ENCODE data around the gene MCM3AP. TPM values are rescaled to one million over a fixed set of nuclear protein-coding genes. Genes with fewer than 3 reads are reported as not detected.

The MCM3AP gene
- total RNA-seq, 1 experiment from 2014 or later, result 140 TPM

DNA sequence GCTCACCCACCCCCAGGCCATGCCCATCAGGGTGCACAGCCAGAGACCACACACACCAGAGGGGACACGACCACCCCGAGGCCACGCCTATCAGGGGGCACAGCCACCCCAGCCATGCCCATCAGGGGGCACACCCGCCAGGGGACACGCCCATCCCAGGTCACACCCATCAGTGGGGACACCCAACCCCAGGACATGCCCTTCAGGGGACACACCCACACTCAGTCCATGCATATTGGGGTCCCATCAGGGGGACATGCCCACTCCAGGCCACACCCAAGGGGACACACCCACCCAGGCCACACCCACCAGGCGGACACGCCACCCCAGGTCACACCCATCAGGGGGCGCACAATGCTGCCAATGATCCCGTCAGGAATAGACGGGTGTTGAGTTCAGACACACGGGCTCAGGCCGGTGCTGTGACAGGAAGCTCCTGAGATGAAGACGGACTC lies 20.7 kb downstream of the MCM3AP start:
- H3K4me1 ChIP-seq (ENCODE audit: insufficient read depth, low read length), result peaks cover 7% of the 10 kb centered on the region
- no peaks in the 10 kb centered on the region for H3K79me2 ChIP-seq (ENCODE audit: low read length)
- H3K36me3 ChIP-seq (ENCODE audit: low read depth, low read length), result peaks cover 58% of the 10 kb centered on the region
- H4K20me1 ChIP-seq (ENCODE audit: low read length), result peaks cover 12% of the 10 kb centered on the region
- H3K27me3 ChIP-seq (ENCODE audit: low read length), result no peaks in the 10 kb centered on the region
- DNase-seq, result no peak
- H3K9me2 ChIP-seq (replicated peaks; ENCODE audit: low read length), result no peaks in the 10 kb centered on the region
- BruUV-seq (replicated peaks), result no TSS peak
- no peak for ATAC-seq
- no peak overlapping the region for H3K27ac ChIP-seq (ENCODE audit: low read length)
- peaks cover under 1% of the 10 kb centered on the region for H3F3A ChIP-seq (ENCODE audit: low read length, unreplicated experiment)
- no peaks in the 10 kb centered on the region for H3K9me3 ChIP-seq (ENCODE audit: low read length)
- ChIA-PET CTCF (interaction anchor here (0.6 kb wide), 1 partner anchor 60 kb away, joined by 5 read pairs; no protein-coding TSS in a partner anchor), POLR2A (ENCODE audit: unreplicated experiment) (no interaction called here)
- no peak overlapping the region for H3K4me3 ChIP-seq (ENCODE audit: low read length)
- no peak overlapping the region for H3K4me2 ChIP-seq (ENCODE audit: low read length)
- intact Hi-C loops (cut with micrococcal nuclease), result loop anchor here (10.0 kb wide), 1 partner anchor 60 kb away; the partner anchor contains the start of genes C21orf58 and PCNT
- TF ChIP-seq CTCF (conservative IDR thresholded peaks at IDR 0.05; ENCODE audit: low read depth, low read length) (no peak), EZH2phosphoT487 (IDR thresholded peaks at IDR 0.05; ENCODE audit: borderline replicate concordance, low read length) (no peak), EZH2 (IDR thresholded peaks at IDR 0.05; ENCODE audit: low read length, unreplicated experiment) (no peak)
- no peak overlapping the region for H2AFZ ChIP-seq (ENCODE audit: low read length)
- H3K9ac ChIP-seq (ENCODE audit: low read length), result no peak overlapping the region

DNA sequence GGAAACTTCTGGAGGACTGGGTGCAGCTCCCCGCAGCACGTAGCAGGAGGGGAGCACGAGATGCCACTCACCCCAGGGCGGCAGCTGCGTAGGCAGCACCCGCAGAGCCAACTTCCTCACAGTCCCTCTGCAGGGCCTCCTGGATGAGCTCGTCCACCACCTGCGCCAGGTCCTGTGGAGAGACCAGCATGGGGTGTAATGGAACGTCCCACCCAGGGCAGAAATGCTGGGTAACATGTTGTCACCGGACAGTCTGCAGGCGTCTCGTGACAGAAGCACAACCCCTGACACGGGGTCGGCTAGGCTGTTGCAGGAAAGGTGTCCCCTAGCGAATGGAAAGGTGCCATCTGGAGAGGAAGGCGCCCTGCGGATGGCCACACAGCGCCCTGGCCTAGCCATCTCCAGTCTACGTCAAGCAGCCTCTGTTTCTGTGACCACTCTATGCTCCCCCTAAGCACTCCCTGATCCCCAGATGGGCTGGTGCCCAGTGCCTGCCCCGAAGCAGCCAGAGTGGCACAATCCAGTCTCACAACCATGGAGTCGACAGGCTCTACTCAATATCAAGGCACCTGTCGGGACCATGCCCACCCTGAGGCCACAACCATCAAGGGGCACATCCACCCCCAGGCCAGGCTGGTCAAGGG lies 21.2 kb downstream of the MCM3AP start:
- intact Hi-C loops (cut with micrococcal nuclease), result loop anchor here (10.0 kb wide), 1 partner anchor 61 kb away; the partner anchor contains the start of genes C21orf58 and PCNT
- no peaks in the 10 kb centered on the region for H3F3A ChIP-seq (ENCODE audit: low read length, unreplicated experiment)
- no peak overlapping the region for H2AFZ ChIP-seq (ENCODE audit: low read length)
- ATAC-seq (no peak), DNase-seq (no peak)
- ChIA-PET POLR2A (ENCODE audit: unreplicated experiment) (no interaction called here), CTCF (interaction anchor here (0.6 kb wide), 1 partner anchor 61 kb away, joined by 5 read pairs; no protein-coding TSS in a partner anchor)
- no peaks in the 10 kb centered on the region for H3K9me3 ChIP-seq (ENCODE audit: low read length)
- H3K27ac ChIP-seq (ENCODE audit: low read length), result no peak overlapping the region
- H3K79me2 ChIP-seq (ENCODE audit: low read length), result no peaks in the 10 kb centered on the region
- no peaks in the 10 kb centered on the region for H3K27me3 ChIP-seq (ENCODE audit: low read length)
- TF ChIP-seq EZH2 (IDR thresholded peaks at IDR 0.05; ENCODE audit: low read length, unreplicated experiment) (no peak), CTCF (conservative IDR thresholded peaks at IDR 0.05; ENCODE audit: low read depth, low read length) (no peak), EZH2phosphoT487 (IDR thresholded peaks at IDR 0.05; ENCODE audit: borderline replicate concordance, low read length) (no peak)
- H3K9me2 ChIP-seq (replicated peaks; ENCODE audit: low read length), result no peaks in the 10 kb centered on the region
- BruUV-seq (replicated peaks), result no TSS peak
- H4K20me1 ChIP-seq (ENCODE audit: low read length), result peaks cover 11% of the 10 kb centered on the region; the same call in 1 of the 2 replicates
- no peak overlapping the region for H3K4me2 ChIP-seq (ENCODE audit: low read length)
- H3K4me3 ChIP-seq (ENCODE audit: low read length), result no peak overlapping the region
- H3K4me1 ChIP-seq (ENCODE audit: insufficient read depth, low read length), result peaks cover 3% of the 10 kb centered on the region
- H3K36me3 ChIP-seq (ENCODE audit: low read depth, low read length), result peaks cover 57% of the 10 kb centered on the region
- H3K9ac ChIP-seq (ENCODE audit: low read length), result no peak overlapping the region

DNA sequence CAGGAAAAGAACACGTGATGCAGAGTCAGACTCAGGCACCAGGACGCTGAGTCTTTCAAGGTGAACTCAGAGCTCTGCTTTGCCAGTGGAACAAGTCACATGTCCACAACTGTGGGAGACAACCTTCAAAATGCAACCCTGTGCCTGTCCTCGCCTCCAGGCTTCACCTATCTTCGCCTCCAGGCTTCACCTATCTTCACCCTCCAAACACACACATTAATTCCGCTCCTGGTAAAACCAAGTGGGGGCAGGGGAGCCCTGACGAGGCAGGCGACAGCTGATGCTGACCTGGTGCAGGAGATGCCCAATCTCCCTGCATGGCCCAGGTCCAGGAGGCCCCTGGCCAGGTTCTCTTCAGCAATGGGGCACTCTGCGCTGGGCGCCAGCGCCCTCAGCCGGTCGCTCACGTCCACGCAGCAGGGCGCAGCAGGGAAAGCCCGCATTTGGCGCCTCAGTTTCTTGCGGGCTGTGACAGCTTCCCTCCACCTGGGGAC lies 28.9 kb downstream of the MCM3AP start:
- Histone ChIP-seq H3K9me3 (ENCODE audit: low read length) (no peaks in the 10 kb centered on the region), H3K27ac (ENCODE audit: low read length) (no peak overlapping the region), H4K20me1 (ENCODE audit: low read length) (no peaks in the 10 kb centered on the region), H3K27me3 (ENCODE audit: low read length) (no peaks in the 10 kb centered on the region), H2AFZ (ENCODE audit: low read length) (no peak overlapping the region), H3K4me2 (ENCODE audit: low read length) (no peak overlapping the region), H3K9ac (ENCODE audit: low read length) (no peak overlapping the region), H3K79me2 (ENCODE audit: low read length) (no peaks in the 10 kb centered on the region), H3K4me1 (ENCODE audit: insufficient read depth, low read length) (no peaks in the 10 kb centered on the region), H3K4me3 (ENCODE audit: low read length) (no peak overlapping the region), H3K9me2 (replicated peaks; ENCODE audit: low read length) (no peaks in the 10 kb centered on the region), H3K36me3 (ENCODE audit: low read depth, low read length) (peaks cover 57% of the 10 kb centered on the region), H3F3A (ENCODE audit: low read length, unreplicated experiment) (no peaks in the 10 kb centered on the region)
- ATAC-seq (no peak), DNase-seq (no peak)
- intact Hi-C loops (cut with micrococcal nuclease), result no loop called here
- TF ChIP-seq EZH2phosphoT487 (IDR thresholded peaks at IDR 0.05; ENCODE audit: borderline replicate concordance, low read length) (no peak), EZH2 (IDR thresholded peaks at IDR 0.05; ENCODE audit: low read length, unreplicated experiment) (no peak), CTCF (conservative IDR thresholded peaks at IDR 0.05; ENCODE audit: low read depth, low read length) (no peak)
- ChIA-PET POLR2A (ENCODE audit: unreplicated experiment) (no interaction called here), CTCF (no interaction called here)
- BruUV-seq (replicated peaks), result no TSS peak
